Heart right ventricle (tissue), 16 donors: ENCODE results near the gene CXCL3. TPM values are rescaled to one million over a fixed set of nuclear protein-coding genes. Genes with fewer than 3 reads are reported as not detected.

Experiments used
- ATAC-seq, 8 donors: fragments of 200-7000 bp; cut with Tn5 transposase; one replicate each; pipeline ENCODE4 v1.9.1; 2020; ENCODE audit warnings: mild to moderate bottlenecking in 8 of 8, moderate library complexity in 8 of 8, moderate number of reproducible peaks in 1 of 8
- DNase-seq, 2 donors: peaks; one replicate each; pipeline ENCODE4 v3.0.0-alpha.2; 2020
- H3K27ac ChIP-seq, 10 donors: fragments of 200-600 bp; sonication (generic) in 2 of 10; one replicate each; pipeline versions ENCODE4 v1.5.0 to v1.8.0; 2020 to 2022; ENCODE audit warnings: mild to moderate bottlenecking in 3 of 10
- H3K27me3 ChIP-seq, 7 donors: fragments of 200-600 bp; one replicate each; pipeline ENCODE4 v1.8.0; 2021 to 2022; ENCODE audit warnings: mild to moderate bottlenecking in 2 of 7
- H3K36me3 ChIP-seq, 9 donors: fragments of 200-600 bp; sonication (generic) in 1 of 9; one replicate each; pipeline versions ENCODE4 v1.5.0 to v1.8.0; 2020 to 2022; ENCODE audit warnings: mild to moderate bottlenecking in 2 of 9
- H3K4me1 ChIP-seq, 9 donors: fragments of 200-600 bp; sonication (generic) in 1 of 9; one replicate each; pipeline versions ENCODE4 v1.5.0 to v1.8.0; 2020 to 2022; ENCODE audit warnings: mild to moderate bottlenecking in 4 of 9
- H3K4me3 ChIP-seq, 10 donors: fragments of 200-600 bp; sonication (generic) in 2 of 10; one replicate each; pipeline versions ENCODE4 v1.5.0 to v1.8.0; 2020 to 2022; ENCODE audit warnings: mild to moderate bottlenecking in 7 of 10, moderate library complexity in 2 of 10
- H3K9me3 ChIP-seq, 11 donors: fragments of 200-600 bp in 10 of 11; sonication (generic) in 2 of 11; one replicate each; pipeline versions ENCODE4 v1.5.0 to v1.8.0; 2013 to 2022; ENCODE audit warnings: mild to moderate bottlenecking in 2 of 11, control low read depth in 1 of 11, moderate library complexity in 1 of 11
- CTCF ChIP-seq, 9 donors: fragments of 200-600 bp; sonication (generic) in 2 of 9; IDR thresholded peaks; one replicate each; pipeline versions ENCODE4 v1.5.0 to v1.8.0; 2021 to 2022; ENCODE audit warnings: antibody characterized with exemption in 9 of 9, mild to moderate bottlenecking in 5 of 9, moderate library complexity in 1 of 9
- WGBS, 2 donors: extraction: QIAGEN DNeasy Blood & Tissue Kit; methylation state at CpG; one replicate each; pipeline ENCODE4 v1.1.7; 2013; ENCODE audit warnings: inconsistent platforms in 1 of 2; 5-methylcytosine and 5-hydroxymethylcytosine counted together
- intact Hi-C, 10 donors: fragments of 100-400 bp; cut with DNase I; formaldehyde crosslinking; loops; one replicate each; pipeline versions ENCODE4 v1.11.1 to v1.14.2; 2022
- polyA plus RNA-seq, 2 donors: library from polyadenylated mRNA; stranded (reverse); fragments of 200-250 nt; gene quantifications; one replicate each; pipeline ENCODE4 v1.2.3, GENCODE V29; 2013
- total RNA-seq, 10 donors: library from RNA; stranded (reverse); fragmentation: NEBNext Ultra II Directional in 3 of 10; extraction: Animal tissue kit (Norgen Biotek cat#: 25700) in 3 of 10; gene quantifications; one replicate each; pipeline versions ENCODE4 v1.2.1 to v1.2.4, GENCODE V29; 2021 to 2023
- donor health status: Arrhythmogenic right ventricular cardiomyopathy.
- donor health status: ischemic (EF 13 %, LVEDD 7.1; RV severe dilation, severe dysfunction).
- donor health status: healthy with polysubstance abuse.
- donor health status: DM: no; HTN: yes; CAD: no.
- donor health status: DM: no; HTN: no; CAD: no.
- donor health status: ischemic (EF 25% LVEDD 6.9; RV normal size, moderate dysfunction).
- donor health status: ischemic (EF 25% LVEDD 5.7; RV mildly dilated, moderate dysfunction).
- donor health status: healthy.
- donor health status: DM: yes; HTN: yes; CAD: no.
- donor health status: Ischemic cardiomyopathy.
- donor health status: ischemic (EF 35%, LVEDD 5.7; RV mildly dilated, moderate dysfunction).
- donor health status: nonischemic (EF 11% LVEDD 7.7; RV severe dilation, severe dysfunction).
- donor health status: DM: yes; HTN: yes; CAD: no.
- donor health status: PGD.
- donor health status: ischemic (EF 29% LVEDD 5.4; RV normal size, mild dysfunction).
- donor health status: nonischemic (EF 23%, LVEDD 6.1; RV moderate dilation, normal function).

Gene CXCL3
- total and polyA plus RNA-seq, 12 donors, result 0.24 to 5.1 (median 1.4) TPM; not detected in 1

GRCh38 chr4:73989031-73989430, 49.5 kb downstream of the CXCL3 start:
- no peaks in the 10 kb centered on the region for H3K36me3 ChIP-seq
- DNase-seq (no peak), ATAC-seq (no peak)
- H3K4me3 ChIP-seq, result no peak overlapping the region
- peaks cover 0 to 8% (median 0%) of the 10 kb centered on the region in 7 donors for H3K27me3 ChIP-seq
- 59 to 66% methylated on average over 3 of the region's 3 CpGs for WGBS, 2 donors
- TF ChIP-seq CTCF (IDR thresholded peaks at IDR 0.05), result no peak
- intact Hi-C loops, result no loop called here
- no peaks in the 10 kb centered on the region for H3K4me1 ChIP-seq
- H3K27ac ChIP-seq, result no peak overlapping the region
- H3K9me3 ChIP-seq, result no peaks in the 10 kb centered on the region

- Histone ChIP-seq H3K4me1 (no peaks in the 10 kb centered on the region), H3K4me3 (no peak within 1 kb of the TSS), H3K27me3 (peaks cover 0 to 14% (median 0%) of the 10 kb centered on the region in 7 donors), H3K27ac (no peak within 1 kb of the TSS), H3K9me3 (peaks cover 0 to 2% (median 0%) of the 10 kb centered on the region in 11 donors), H3K36me3 (no peaks in the 10 kb centered on the region)
- DNase-seq (no peak), ATAC-seq (no peak)
- TF ChIP-seq CTCF (IDR thresholded peaks at IDR 0.05), result no peak
- 81 to 84% methylated on average over 2 of the region's 2 CpGs for WGBS, 2 donors
- intact Hi-C loops, result no loop called here
Observed at GRCh38 chr4:73988061-73988460, 50.4 kb downstream of the CXCL3 start, which contains the start of gene PPBP. TSS of gene PPBP (minus strand) at chr4:73988190. CDS start at chr4:73988103, 87 bp downstream.

Other genes with a start within 250 kb of the CXCL3 start
- 1 to 10 TPM in 1 of 10 donors, under 1 TPM in 1, not detected in 8; 0.28 to 3.7 TPM for gene CXCL6, start 202.0 kb downstream of the CXCL3 start, total RNA-seq
- gene CXCL6, start 202.0 kb downstream of the CXCL3 start, polyA plus RNA-seq, result under 1 TPM in 1 of 2 donors, not detected in 1; 0.16 TPM
- gene PF4V1, start 185.4 kb downstream of the CXCL3 start, total RNA-seq, result not detected
- not detected for gene PF4V1, start 185.4 kb downstream of the CXCL3 start, polyA plus RNA-seq
- 10 to 100 TPM in 1 of 10 donors, 1 to 10 TPM in 6, under 1 TPM in 3; 0.30 to 15.0 (median 1.3) TPM for gene CXCL1, start 169.3 kb downstream of the CXCL3 start, total RNA-seq
- 1 to 10 TPM; 1.8 to 2.6 TPM for gene CXCL1, start 169.3 kb downstream of the CXCL3 start, polyA plus RNA-seq
- under 1 TPM in 1 of 10 donors, not detected in 9; 0.76 TPM for gene PF4, start 56.7 kb downstream of the CXCL3 start, total RNA-seq
- gene PF4, start 56.7 kb downstream of the CXCL3 start, polyA plus RNA-seq, result under 1 TPM in 1 of 2 donors, not detected in 1; 0.61 TPM
- gene PPBP, start 50.5 kb downstream of the CXCL3 start, total RNA-seq, result 1 to 10 TPM in 2 of 10 donors, under 1 TPM in 5, not detected in 3; 0.42 to 1.5 (median 0.50) TPM
- gene PPBP, start 50.5 kb downstream of the CXCL3 start, polyA plus RNA-seq, result under 1 TPM in 1 of 2 donors, not detected in 1; 0.58 TPM
- under 1 TPM in 3 of 10 donors, not detected in 7; 0.15 to 0.25 (median 0.18) TPM for gene CXCL5, start 40.0 kb downstream of the CXCL3 start, total RNA-seq
- gene CXCL5, start 40.0 kb downstream of the CXCL3 start, polyA plus RNA-seq, result under 1 TPM; 0.07 to 0.09 TPM
- 10 to 100 TPM in 7 of 10 donors, 1 to 10 TPM in 3; 8.1 to 37.2 (median 13.4) TPM for gene CXCL2, start 60.5 kb upstream of the CXCL3 start, total RNA-seq
- 10 to 100 TPM in 1 of 2 donors, 1 to 10 TPM in 1; 7.7 to 28.5 TPM for gene CXCL2, start 60.5 kb upstream of the CXCL3 start, polyA plus RNA-seq
- 10 to 100 TPM in 8 of 10 donors, 1 to 10 TPM in 2; 8.1 to 19.3 (median 12.5) TPM for gene MTHFD2L, start 119.4 kb upstream of the CXCL3 start, total RNA-seq
- 1 to 10 TPM; 5.7 to 9.7 TPM for gene MTHFD2L, start 119.4 kb upstream of the CXCL3 start, polyA plus RNA-seq